HG03469 (cell line): ENCODE results near the gene SBF1.
"Not testable (repeated sequence)": the region's sequence is repeated elsewhere in the genome, so short reads cannot be mapped to it uniquely, and the experiment has no call there.

Experiments used
- ATAC-seq: cut with Tn5 transposase; IDR thresholded peaks from one replicate; pipeline ENCODE4 v1.9.1; 2021; ENCODE audit warnings: mild to moderate bottlenecking, moderate library complexity, moderate number of reproducible peaks; ENCODE audit not compliant: unreplicated experiment

The SBF1 gene

DNA sequence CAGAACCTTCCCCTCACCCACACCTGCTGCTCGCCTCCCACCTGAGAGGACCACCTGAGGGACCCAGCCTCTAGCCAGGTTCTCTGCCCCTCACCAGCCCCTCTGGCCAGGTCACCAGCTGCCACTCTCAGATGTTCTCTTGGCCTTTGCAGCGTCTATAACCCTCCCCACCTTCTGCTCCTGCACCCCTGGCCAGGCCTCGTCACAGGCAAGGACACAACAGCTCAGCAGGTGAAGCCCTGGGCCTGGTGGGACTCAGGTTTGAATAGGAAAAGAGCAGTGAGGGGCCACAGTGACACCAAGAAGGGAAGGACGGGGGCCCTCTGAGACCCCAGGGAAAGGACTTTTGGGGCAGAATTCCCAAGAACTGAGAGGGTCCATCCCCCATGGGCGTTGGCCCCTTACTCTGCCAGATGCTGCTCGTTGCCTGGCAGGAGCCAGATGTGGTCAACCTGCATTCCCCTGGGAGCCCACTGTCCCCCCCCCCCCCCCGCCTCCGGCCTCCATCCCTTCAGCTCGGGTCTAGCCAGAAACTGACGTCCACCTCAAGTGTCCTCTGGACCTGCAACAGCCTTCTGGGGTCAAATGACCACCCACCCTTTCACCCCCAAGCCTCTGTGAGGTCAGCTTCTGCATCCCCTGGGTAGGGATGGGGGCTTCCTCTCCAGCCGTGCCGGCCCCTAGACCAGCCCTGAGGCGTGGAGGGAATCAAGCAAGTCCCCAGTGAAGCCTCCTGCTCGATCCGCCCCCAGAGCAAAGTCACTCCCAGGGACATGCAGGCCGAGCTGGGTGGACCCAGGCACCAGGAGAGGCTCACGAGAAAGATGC is 28.7 kb downstream of the SBF1 start:
- no peak for ATAC-seq

DNA sequence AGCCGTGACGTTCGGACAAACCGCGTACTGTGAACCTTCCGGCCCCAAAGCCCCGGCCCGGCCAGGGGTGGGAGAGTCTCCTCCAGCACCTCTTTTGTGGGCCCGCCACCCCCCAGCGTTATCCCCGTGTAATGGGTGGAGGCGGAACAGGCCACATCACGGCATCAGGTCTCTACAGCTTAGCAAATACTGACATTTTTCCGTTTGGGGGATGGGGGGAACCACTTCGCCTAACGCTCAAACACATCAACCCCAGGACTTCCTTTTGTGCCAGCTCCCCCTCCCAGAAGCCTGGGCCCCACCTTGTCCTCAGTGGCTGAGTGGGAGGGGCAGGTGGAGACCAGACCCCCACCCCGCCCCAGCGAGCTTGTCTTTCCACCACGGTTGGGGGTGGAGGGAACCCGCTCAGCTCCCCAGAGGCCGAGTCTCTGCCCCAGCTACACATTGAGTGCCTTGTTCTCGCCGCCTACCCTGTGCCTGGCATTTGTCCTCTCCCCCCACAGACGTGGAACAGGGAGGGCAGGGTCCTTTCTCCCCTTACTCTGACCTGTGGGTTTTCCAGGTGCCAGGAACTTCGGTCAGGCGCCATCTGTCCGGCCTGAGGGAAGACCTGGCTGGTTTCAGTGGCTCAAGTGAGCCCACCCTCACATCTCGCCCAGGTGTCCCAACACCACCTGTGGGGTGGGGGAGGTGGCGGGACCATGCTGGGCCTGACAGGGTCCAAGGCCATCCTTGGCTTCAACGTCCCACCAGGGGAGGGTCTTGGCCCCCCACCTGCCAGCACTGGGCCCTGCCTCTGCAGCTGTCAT is 29.6 kb downstream of the SBF1 start:
- ATAC-seq, result no peak

GRCh38 chr22:50444663-50445062 is 30.2 kb downstream of the SBF1 start:
- no peak for ATAC-seq

DNA sequence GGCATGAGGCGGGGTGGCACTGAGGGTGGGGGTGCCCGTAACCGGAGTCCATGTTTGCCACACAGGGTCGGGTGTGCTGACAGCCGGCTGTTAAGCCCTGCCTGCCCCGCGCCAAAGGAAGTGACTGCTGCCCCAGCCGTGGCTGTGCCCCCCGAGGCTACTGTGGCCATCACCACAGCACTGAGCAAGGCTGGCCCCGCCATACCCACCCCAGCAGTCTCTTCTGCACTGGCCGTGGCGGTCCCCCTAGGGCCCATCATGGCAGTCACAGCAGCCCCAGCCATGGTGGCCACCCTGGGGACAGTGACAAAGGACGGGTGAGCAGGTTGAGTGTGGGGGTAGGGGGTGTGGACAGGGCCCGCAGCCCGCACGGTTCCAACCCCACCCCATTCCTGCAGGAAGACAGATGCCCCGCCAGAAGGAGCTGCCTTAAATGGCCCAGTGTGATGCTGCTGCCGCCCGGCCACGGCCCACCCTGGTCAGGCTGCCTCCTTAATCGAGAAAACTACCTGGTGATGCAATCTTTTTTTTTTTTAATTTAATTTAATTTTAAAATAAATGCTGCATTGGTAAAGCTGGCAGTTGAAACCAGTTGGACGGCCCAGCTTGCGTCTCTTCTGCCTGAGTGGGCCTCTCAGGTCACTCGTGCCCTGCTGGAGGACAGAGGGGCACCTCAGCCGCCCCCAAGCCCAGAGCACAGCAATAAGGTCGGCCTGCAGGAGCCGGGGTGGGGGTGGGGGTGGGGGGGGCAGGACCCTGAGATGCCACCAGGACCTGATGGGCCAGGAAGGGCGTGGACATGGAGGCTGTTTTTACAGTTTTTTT is 30.8 kb downstream of the SBF1 start:
- ATAC-seq, result no peak

- ATAC-seq, result no peak
Measured at GRCh38 chr22:50443197-50443596, 31.6 kb downstream of the SBF1 start.

DNA sequence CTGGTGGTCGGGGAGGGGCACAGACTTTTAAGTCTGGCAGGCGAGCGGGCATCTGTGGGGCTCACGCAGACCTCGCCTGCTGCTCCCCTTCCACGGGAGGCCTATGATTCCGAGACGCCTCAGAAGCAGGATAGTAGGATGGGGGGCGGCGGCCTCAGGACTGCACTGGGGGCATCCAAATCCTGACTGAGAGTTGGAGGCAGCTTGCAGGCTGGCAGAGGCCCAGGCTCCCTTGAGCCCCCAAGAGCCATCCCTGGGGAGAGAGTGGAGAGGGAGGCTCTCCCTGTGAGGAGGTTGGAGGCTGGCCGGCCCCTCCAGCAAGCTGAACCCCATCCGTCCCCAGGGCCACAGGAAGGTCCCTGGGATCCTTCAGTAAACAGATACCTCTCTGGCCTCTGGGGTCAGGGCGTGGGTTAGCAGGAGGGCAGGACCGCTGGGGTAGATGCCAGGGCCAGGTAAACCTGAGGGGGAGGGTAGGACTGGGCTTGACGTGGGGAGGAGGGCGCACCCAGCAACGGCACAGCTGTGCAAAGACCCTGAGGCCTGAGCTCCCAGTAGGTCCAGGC is 33.3 kb downstream of the SBF1 start:
- no peak for ATAC-seq

GRCh38 chr22:50440544-50441249 is 34.1 kb downstream of the SBF1 start:
- no peak for ATAC-seq

- ATAC-seq, result no peak
Measured at GRCh38 chr22:50439871-50440331, 34.9 kb downstream of the SBF1 start.

GRCh38 chr22:50439314-50439870 is 35.4 kb downstream of the SBF1 start:
- no peak for ATAC-seq

- ATAC-seq, result no peak
Measured at GRCh38 chr22:50438305-50439275, 36.2 kb downstream of the SBF1 start.

DNA sequence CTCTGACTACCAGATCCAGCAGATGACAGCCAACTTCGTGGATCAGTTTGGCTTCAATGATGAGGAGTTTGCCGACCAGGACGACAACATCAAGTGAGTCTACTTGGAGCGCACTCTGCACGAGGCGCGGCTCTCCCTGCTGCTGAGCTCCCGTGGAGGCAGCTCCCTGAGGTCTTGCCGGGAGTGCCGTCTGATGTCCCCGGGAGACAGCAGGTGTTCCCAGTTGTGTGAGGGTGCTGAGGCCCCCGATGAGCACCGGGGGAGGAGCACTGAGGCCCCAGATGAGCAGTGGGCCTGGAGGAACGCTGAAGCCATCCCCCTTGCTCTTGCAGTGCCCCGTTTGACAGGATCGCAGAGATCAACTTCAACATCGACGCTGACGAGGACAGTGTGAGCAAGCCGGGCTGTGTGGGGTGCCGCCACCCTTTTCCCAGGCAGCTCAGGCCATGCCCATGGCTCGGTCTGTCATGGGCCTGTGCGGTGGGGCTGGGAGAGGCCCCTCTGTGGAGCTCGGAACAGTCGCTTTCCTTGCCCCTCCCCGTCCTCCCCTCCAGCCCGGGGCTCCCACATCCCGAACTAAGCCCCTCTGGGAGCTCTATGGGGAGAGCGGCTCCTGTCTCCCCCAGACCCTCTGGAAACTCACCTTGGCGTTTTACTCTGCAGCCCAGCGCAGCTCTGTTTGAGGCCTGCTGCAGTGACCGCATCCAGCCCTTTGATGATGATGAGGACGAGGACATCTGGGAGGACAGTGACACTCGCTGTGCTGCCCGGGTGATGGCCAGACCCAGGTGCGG is 37.1 kb downstream of the SBF1 start:
- no peak for ATAC-seq

- ATAC-seq, result no peak
Measured at GRCh38 chr22:50436841-50437341, 37.9 kb downstream of the SBF1 start.

DNA sequence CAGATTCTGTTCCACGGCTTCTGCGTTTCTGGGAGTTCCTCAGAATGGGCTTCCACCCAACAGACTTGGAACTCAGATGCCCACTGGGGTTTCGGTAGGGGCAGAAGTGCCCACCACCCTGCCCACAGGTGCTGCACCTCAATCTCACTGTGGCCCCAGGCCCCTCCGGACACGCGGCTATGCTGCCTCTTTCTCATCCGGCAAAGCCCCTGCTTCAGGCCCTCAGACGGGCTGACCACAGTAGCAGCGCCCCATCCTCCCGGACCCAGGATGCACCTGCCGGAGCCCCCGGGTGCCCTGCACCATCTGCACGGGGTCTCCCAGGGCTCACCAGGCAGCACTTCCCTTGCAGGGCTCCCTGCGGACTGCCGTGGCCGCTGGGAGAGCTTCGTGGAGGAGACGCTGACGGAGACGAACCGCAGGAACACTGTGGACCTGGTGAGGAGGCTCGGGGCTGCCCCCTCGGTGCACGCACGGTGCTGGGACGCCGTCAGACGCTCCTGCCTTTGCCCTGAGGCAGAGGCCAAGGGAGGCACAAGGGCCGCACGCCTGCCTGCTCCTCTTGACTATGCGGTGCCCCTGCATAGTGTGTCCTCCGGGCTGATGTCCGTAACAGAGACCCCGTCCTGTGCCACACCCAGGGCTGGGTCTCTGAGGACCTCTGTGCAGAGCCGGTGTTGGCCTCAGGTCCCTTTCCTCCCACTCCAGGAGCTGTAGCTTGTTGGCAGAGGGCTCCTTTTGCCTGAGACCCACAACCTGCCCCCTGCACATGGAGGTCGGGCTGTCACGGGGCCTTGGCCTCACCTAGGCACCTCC is 38.6 kb downstream of the SBF1 start:
- ATAC-seq, result no peak

DNA sequence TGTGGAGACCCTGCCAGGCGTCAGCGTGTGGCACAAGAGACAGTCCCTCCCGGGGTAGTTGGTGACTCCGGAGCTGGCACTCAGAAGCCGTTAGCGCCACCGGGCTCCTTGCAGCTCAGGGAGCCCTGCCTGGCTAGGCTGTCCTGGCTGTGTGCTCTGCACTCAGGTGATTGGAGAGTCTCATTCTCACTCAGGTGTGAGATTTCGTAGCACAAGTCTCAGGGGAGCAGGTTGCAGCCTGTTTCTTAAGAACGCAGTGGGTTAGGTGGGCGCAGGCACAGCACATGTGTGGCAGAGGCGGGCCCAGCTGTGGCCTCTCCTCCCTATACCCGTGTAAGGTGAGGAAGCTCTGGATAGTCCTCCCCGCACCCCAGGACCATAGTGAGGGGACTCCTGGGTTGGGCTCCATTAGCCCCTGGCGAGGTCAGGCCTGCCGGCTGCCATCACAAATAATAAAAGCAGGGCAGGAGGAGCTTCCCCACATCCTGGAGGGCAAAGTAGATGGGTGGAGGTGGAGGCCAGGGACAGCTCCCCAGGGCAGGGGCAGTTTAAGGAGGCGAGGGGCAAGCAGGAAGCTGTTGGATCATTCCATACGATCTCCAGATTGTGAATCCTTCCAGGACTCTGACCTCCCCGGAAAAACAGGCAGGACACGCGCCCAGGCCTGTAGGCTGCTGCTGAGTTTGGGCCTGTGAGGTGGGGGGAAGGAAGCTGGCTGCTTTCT is 39.4 kb downstream of the SBF1 start:
- ATAC-seq, result no peak

GRCh38 chr22:50434849-50435248 is 40.0 kb downstream of the SBF1 start:
- ATAC-seq, result no peak

- ATAC-seq, result not testable (repeated sequence)
Measured at GRCh38 chr22:50432877-50433510, 41.8 kb downstream of the SBF1 start.
